Measurements from ENCODE around the gene ESPNL.
"Not testable (repeated sequence)": the region's sequence is repeated elsewhere in the genome, so short reads cannot be mapped to it uniquely, and the experiment has no call there.

ESPNL gene

GRCh38 chr2:238100049-238100820, at the start of gene ESPNL:
TSS of gene ESPNL (plus strand) at chr2:238100340. CDS start at chr2:238100420, 80 bp downstream.
- DNase-seq (ENCODE audit: low read depth, low spot score), result no peak

GRCh38 chr2:238053191-238053776, 46.9 kb upstream of the ESPNL start:
- no peak for DNase-seq (ENCODE audit: low read depth, low spot score)

- DNase-seq (ENCODE audit: low read depth, low spot score), result no peak
Observed at GRCh38 chr2:238055841-238056240, 44.3 kb upstream of the ESPNL start.

GRCh38 chr2:238057696-238058575, 42.2 kb upstream of the ESPNL start:
- not testable (repeated sequence) for DNase-seq (ENCODE audit: low read depth, low spot score)

GRCh38 chr2:238059505-238059904, 40.6 kb upstream of the ESPNL start:
- DNase-seq (ENCODE audit: low read depth, low spot score), result no peak

GRCh38 chr2:238060096-238060541, 40.0 kb upstream of the ESPNL start:
- no peak for DNase-seq (ENCODE audit: low read depth, low spot score)

- DNase-seq (ENCODE audit: low read depth, low spot score), result peak; percentile 99
Observed at GRCh38 chr2:238060542-238061314, 39.4 kb upstream of the ESPNL start, which contains the start of gene SCLY. TSS of gene SCLY (plus strand) at chr2:238061001. CDS start at chr2:238061055, 54 bp downstream.

- peak; percentile 64 for DNase-seq (ENCODE audit: low read depth, low spot score)
Observed at GRCh38 chr2:238061315-238062202, 38.6 kb upstream of the ESPNL start.

GRCh38 chr2:238063414-238064189, 36.5 kb upstream of the ESPNL start:
- DNase-seq (ENCODE audit: low read depth, low spot score), result peak; percentile 37

GRCh38 chr2:238064376-238064775, 35.8 kb upstream of the ESPNL start:
- DNase-seq (ENCODE audit: low read depth, low spot score), result no peak

GRCh38 chr2:238065071-238065846, 34.9 kb upstream of the ESPNL start:
- no peak for DNase-seq (ENCODE audit: low read depth, low spot score)

GRCh38 chr2:238066218-238066617, 33.9 kb upstream of the ESPNL start:
- no peak for DNase-seq (ENCODE audit: low read depth, low spot score)

GRCh38 chr2:238066718-238067117, 33.4 kb upstream of the ESPNL start:
- DNase-seq (ENCODE audit: low read depth, low spot score), result not testable (repeated sequence)

GRCh38 chr2:238067939-238068338, 32.2 kb upstream of the ESPNL start:
- DNase-seq (ENCODE audit: low read depth, low spot score), result no peak

GRCh38 chr2:238069021-238069709, 31.0 kb upstream of the ESPNL start:
- DNase-seq (ENCODE audit: low read depth, low spot score), result no peak

- DNase-seq (ENCODE audit: low read depth, low spot score), result no peak
Observed at GRCh38 chr2:238069877-238070276, 30.3 kb upstream of the ESPNL start.

- no peak for DNase-seq (ENCODE audit: low read depth, low spot score)
Observed at GRCh38 chr2:238075397-238075796, 24.7 kb upstream of the ESPNL start.

GRCh38 chr2:238077292-238077691, 22.8 kb upstream of the ESPNL start:
- no peak for DNase-seq (ENCODE audit: low read depth, low spot score)

All from ELF-1 (cell line).